HEK293T (cell line): ENCODE data around the gene C11orf58.

ENCODE experiments used
- ARNT ChIP-seq: fragments of 450-650 bp; IDR thresholded peaks from 2 replicates; pipeline ENCODE4 v1.6.1; 2017; ENCODE audit warnings: mild to moderate bottlenecking
- FOXA1 ChIP-seq: fragments of 450-650 bp; IDR thresholded peaks from 2 replicates; pipeline ENCODE4 v1.6.1; 2016; ENCODE audit warnings: mild to moderate bottlenecking
- HDGF ChIP-seq: fragments of 450-650 bp; IDR thresholded peaks from 2 replicates; pipeline ENCODE4 v1.6.1; 2017; ENCODE audit warnings: antibody characterized with exemption, borderline replicate concordance
- L3MBTL2 ChIP-seq: fragments of 450-650 bp; conservative IDR thresholded peaks from 2 replicates; pipeline ENCODE4 v1.6.1; 2016; ENCODE audit warnings: mild to moderate bottlenecking
- NFRKB ChIP-seq: fragments of 450-650 bp; IDR thresholded peaks from 2 replicates; pipeline ENCODE4 v1.6.1; 2016; ENCODE audit warnings: mild to moderate bottlenecking, moderate library complexity
- SP1 ChIP-seq: fragments of 450-650 bp; IDR thresholded peaks from 2 replicates; pipeline ENCODE4 v1.6.1; 2017
- TARDBP ChIP-seq: fragments of 450-650 bp; IDR thresholded peaks from 2 replicates; pipeline ENCODE4 v1.6.1; 2016
- TF ChIP-seq, protein P1 (sequence below): fragments of 450-650 bp; IDR thresholded peaks from 2 replicates; pipeline ENCODE4 v1.6.1; 2016

DNA sequence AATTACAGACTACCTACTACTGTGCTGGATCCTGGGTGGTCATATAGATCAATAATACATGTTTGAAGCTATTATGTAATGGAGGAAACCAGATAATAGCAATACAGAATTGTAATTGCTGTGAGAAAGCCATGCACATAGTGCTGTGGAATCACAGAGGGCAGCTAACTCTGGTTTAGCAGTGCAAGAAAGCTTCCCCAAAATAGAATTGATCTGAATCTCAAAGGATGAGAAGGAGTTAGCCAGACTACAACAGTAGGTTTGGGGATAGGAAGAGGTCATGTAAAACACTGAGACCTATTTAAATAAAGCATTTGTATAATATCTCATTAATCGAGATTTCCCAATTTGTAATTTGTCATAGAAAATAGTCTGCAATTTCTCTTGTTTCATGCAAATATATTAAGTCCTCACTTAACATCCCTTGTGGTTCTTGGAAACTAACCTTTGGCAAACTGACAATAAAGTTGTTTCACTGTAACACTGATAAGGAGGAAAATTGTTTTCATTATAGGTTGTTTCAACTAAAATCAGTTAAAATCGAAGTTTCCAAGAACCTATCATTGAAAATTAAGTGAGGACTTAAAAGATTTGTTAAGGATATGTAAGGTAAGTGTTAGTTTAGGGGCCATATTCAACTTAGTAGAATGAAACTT, 7.6 kb downstream of the C11orf58 start:
- TF ChIP-seq FOXA1 (no peak), SP1 (no peak), HDGF (no peak), NFRKB (no peak), TARDBP (no peak), L3MBTL2 (no peak), ARNT (no peak)
- TF ChIP-seq, protein P1, sequence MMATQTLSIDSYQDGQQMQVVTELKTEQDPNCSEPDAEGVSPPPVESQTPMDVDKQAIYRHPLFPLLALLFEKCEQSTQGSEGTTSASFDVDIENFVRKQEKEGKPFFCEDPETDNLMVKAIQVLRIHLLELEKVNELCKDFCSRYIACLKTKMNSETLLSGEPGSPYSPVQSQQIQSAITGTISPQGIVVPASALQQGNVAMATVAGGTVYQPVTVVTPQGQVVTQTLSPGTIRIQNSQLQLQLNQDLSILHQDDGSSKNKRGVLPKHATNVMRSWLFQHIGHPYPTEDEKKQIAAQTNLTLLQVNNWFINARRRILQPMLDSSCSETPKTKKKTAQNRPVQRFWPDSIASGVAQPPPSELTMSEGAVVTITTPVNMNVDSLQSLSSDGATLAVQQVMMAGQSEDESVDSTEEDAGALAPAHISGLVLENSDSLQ, result no peak
